Measurements from ENCODE around the gene GSK3B. TPM values are rescaled to one million over a fixed set of nuclear protein-coding genes. Genes with fewer than 3 reads are reported as not detected.

The GSK3B gene
- 20.6 TPM for total RNA-seq

DNA sequence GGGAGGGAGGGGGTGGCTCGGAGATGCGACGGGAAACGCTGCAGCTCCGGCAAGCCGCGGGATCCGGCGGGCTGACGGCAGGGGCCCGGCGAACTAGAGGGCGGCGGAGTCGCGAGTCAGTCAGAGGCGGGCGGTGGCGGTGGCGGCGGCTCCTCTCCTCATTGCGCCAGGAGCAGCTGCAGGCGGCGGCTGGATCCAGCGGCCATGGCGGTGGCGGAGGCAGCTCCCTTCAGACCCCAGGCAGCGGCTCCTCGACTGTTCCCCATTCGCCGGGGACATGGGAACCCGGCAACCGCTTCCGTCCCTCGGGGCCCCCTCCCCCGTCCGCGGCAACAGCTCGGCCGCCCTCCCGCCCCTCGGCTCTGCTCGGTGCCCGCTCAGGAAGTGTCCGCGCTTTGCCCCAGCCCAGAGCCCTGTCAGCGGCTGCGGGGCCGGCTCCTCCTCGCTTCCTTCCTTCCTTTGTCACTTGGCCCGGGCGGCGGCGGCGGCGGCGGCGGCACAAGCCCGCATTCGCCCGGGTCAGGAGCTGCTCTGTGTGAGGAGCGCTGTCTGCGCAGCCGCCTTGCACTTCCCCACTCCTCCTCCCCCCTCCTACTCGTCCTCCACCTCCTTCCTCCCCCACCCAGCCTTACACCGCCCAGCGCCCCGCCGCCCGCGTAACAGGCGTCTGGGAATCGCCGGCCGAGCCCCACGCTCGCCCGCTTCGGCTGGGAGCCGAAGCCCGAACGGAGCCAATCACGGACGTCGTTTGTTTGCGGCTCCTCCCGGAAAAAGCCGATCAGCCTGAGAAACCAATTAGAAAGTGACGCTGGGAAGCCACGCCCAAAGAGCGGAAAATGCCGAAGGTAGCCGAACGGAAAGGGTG, at the start of gene GSK3B:
Gene GSK3B (minus strand): TSS at position 537 of the 865 bp plus-strand sequence. CDS start 1,013 bp downstream, outside the sequence.
- Histone ChIP-seq H3K27me3 (no peaks in the 10 kb centered on the region), H3K4me3 (peak within 1 kb of the TSS; percentile 90 to 96), H3K4me1 (peaks cover 53% of the 10 kb centered on the region), H3K27ac (peak within 1 kb of the TSS; percentile 100), H3K9me3 (no peaks in the 10 kb centered on the region), H3K36me3 (no peaks in the 10 kb centered on the region)
- intact Hi-C loops (cut with DNase I) = loop anchor here (10.0 kb wide), 2 partner anchors 331 to 651 kb away; partner anchors contain the start of genes GTF2E1 and RABL3
- DNase-seq (ENCODE audit: extremely low spot score in 2 of 2) = no peak
- TF ChIP-seq POLR2AphosphoS5 (IDR thresholded peaks at IDR 0.05; ENCODE audit: insufficient read depth in 1 of 2, low read depth in 1 of 2) = peak in 1 of 2 donors; percentile 97
- peak in 1 of 2 donors; percentile 93 for TF ChIP-seq POLR2A (IDR thresholded peaks at IDR 0.05)
- TF ChIP-seq CTCF (IDR thresholded peaks at IDR 0.05) = no peak

GRCh38 chr3:120143676-120144075, 49.4 kb upstream of the GSK3B start:
- H3K27me3 ChIP-seq = no peaks in the 10 kb centered on the region
- no peaks in the 10 kb centered on the region for H3K36me3 ChIP-seq
- no peaks in the 10 kb centered on the region for H3K9me3 ChIP-seq
- H3K27ac ChIP-seq = no peak overlapping the region
- H3K4me1 ChIP-seq = peaks cover 29% of the 10 kb centered on the region
- intact Hi-C loops (cut with DNase I) = no loop called here
- TF ChIP-seq POLR2AphosphoS5 (IDR thresholded peaks at IDR 0.05; ENCODE audit: insufficient read depth in 1 of 2, low read depth in 1 of 2) (no peak), CTCF (IDR thresholded peaks at IDR 0.05) (no peak), POLR2A (IDR thresholded peaks at IDR 0.05) (no peak)
- peak in 1 of 2 donors; percentile 40 for DNase-seq (ENCODE audit: extremely low spot score in 2 of 2)
- H3K4me3 ChIP-seq = no peak overlapping the region

DNA sequence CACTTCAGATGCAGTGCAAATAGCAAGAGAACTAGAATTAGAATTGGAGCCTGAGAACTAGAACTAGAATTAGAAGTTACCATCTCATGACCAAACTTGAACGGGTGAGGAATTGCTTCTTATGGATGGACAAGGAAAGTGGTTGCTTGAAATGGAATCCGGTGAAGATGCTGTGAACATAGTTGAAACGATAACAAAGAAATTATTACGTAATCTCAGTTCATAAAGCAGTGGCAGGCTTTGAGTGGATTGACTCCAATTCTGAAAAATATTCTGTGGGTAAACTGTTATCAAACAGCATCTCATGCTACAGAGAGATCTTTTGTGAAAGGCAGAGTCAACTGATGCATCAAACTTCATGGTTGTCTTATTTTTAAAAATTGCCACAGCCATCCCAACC, 48.0 kb upstream of the GSK3B start:
- intact Hi-C loops (cut with DNase I) = no loop called here
- no peak for DNase-seq (ENCODE audit: extremely low spot score in 2 of 2)
- H3K4me3 ChIP-seq = no peak overlapping the region
- H3K36me3 ChIP-seq = no peaks in the 10 kb centered on the region
- TF ChIP-seq POLR2A (IDR thresholded peaks at IDR 0.05) (no peak), POLR2AphosphoS5 (IDR thresholded peaks at IDR 0.05; ENCODE audit: insufficient read depth in 1 of 2, low read depth in 1 of 2) (no peak)
- peaks cover 20% of the 10 kb centered on the region for H3K4me1 ChIP-seq
- H3K27me3 ChIP-seq = no peaks in the 10 kb centered on the region
- H3K27ac ChIP-seq = no peak overlapping the region
- H3K9me3 ChIP-seq = no peaks in the 10 kb centered on the region

- Histone ChIP-seq H3K4me1 (peaks cover under 1% of the 10 kb centered on the region), H3K9me3 (no peaks in the 10 kb centered on the region), H3K36me3 (no peaks in the 10 kb centered on the region), H3K27me3 (no peaks in the 10 kb centered on the region), H3K27ac (no peak overlapping the region), H3K4me3 (no peak overlapping the region)
- TF ChIP-seq CTCF (IDR thresholded peaks at IDR 0.05) = no peak
- no peak for TF ChIP-seq POLR2A (IDR thresholded peaks at IDR 0.05)
- no peak for TF ChIP-seq POLR2AphosphoS5 (IDR thresholded peaks at IDR 0.05; ENCODE audit: insufficient read depth in 1 of 2, low read depth in 1 of 2)
- intact Hi-C loops (cut with DNase I) = no loop called here
- DNase-seq (ENCODE audit: extremely low spot score in 2 of 2) = no peak
Measured at GRCh38 chr3:120140098-120140742, 46.0 kb upstream of the GSK3B start.

- TF ChIP-seq POLR2AphosphoS5 (IDR thresholded peaks at IDR 0.05; ENCODE audit: insufficient read depth in 1 of 2, low read depth in 1 of 2) = no peak
- TF ChIP-seq CTCF (IDR thresholded peaks at IDR 0.05) = no peak
- TF ChIP-seq POLR2A (IDR thresholded peaks at IDR 0.05) = no peak
- H3K4me3 ChIP-seq = no peak overlapping the region
- H3K36me3 ChIP-seq = no peaks in the 10 kb centered on the region
- H3K4me1 ChIP-seq = no peaks in the 10 kb centered on the region
- DNase-seq (ENCODE audit: extremely low spot score in 2 of 2) = no peak
- intact Hi-C loops (cut with DNase I) = no loop called here
- no peaks in the 10 kb centered on the region for H3K27me3 ChIP-seq
- H3K27ac ChIP-seq = no peak overlapping the region
- H3K9me3 ChIP-seq = no peaks in the 10 kb centered on the region
Measured at GRCh38 chr3:120139140-120139539, 44.9 kb upstream of the GSK3B start.

All from vagina (tissue), 2 donors.